Cardiac fibroblast (primary cell): ENCODE data around the gene DIP2C.

Experiments used
- DNase-seq, 2 donors: peaks; one replicate each; pipeline versions ENCODE4 v3.0.0 to v3.0.0-alpha.2; 2010; ENCODE audit warnings: low read depth in 2 of 2
- H3K4me3 ChIP-seq, 2 donors: replicated peaks in 1 of 2; 1 replicate in 1 of 2; 2 replicates in 1 of 2; pipeline ENCODE4 v1.5.1; 2011; ENCODE audit warnings: low read depth in 2 of 2, low read length in 2 of 2, mild to moderate bottlenecking in 2 of 2, moderate library complexity in 1 of 2
- TF ChIP-seq, protein P1 (sequence below): IDR thresholded peaks from one replicate; pipeline ENCODE4 v1.5.1; 2011; ENCODE audit warnings: low read depth, mild to moderate bottlenecking, low read length, inconsistent platforms

DIP2C gene

GRCh38 chr10:594584-595270, 94.7 kb downstream of the DIP2C start:
- TF ChIP-seq, protein P1, sequence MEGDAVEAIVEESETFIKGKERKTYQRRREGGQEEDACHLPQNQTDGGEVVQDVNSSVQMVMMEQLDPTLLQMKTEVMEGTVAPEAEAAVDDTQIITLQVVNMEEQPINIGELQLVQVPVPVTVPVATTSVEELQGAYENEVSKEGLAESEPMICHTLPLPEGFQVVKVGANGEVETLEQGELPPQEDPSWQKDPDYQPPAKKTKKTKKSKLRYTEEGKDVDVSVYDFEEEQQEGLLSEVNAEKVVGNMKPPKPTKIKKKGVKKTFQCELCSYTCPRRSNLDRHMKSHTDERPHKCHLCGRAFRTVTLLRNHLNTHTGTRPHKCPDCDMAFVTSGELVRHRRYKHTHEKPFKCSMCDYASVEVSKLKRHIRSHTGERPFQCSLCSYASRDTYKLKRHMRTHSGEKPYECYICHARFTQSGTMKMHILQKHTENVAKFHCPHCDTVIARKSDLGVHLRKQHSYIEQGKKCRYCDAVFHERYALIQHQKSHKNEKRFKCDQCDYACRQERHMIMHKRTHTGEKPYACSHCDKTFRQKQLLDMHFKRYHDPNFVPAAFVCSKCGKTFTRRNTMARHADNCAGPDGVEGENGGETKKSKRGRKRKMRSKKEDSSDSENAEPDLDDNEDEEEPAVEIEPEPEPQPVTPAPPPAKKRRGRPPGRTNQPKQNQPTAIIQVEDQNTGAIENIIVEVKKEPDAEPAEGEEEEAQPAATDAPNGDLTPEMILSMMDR: no peak
- H3K4me3 ChIP-seq: no peak overlapping the region
- DNase-seq: no peak

GRCh38 chr10:593901-594457, 95.5 kb downstream of the DIP2C start:
- no peak overlapping the region for H3K4me3 ChIP-seq
- TF ChIP-seq, protein P1: no peak
- peak; percentile 64 to 85 for DNase-seq

DNA sequence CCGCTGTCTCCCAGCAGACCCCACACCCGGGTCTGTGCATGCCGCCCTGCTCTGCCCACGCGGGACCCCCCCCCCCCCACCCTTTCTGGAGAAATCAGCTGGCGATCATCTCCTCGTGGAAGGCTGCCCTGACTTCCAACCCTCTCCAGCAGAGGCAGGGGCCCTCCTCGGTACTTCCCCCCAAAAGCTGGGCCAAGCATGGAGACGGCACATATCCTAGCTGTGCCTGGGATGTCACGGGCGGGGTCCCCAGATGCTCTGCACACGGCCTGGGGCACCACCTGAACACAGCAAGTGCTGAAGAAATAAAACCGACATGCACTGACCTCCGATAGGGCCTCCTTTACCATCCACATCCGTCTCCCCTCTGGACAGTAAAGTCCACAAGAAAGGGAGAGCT, 96.0 kb downstream of the DIP2C start:
- TF ChIP-seq, protein P1: no peak
- no peak for DNase-seq
- H3K4me3 ChIP-seq: no peak overlapping the region

DNA sequence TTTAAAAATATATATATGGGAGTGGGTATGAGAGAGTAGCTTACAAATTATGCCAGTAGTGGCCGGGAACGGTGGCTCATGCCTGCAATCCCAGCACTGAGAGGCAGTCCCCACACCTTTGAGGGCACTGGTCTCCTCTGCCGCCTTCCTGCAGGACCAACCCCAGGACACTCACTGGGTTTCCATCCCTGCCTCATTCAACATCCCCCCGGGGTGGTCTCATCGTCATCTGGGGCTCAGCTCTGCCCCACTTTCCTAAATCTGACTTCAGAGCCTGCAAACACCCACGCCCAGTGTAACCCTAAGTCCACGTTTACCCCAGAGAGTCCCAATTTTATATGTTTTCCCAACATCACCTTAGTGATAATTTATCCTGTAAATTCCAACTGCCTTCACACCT, 96.5 kb downstream of the DIP2C start:
- no peak for DNase-seq
- TF ChIP-seq, protein P1: no peak
- no peak overlapping the region for H3K4me3 ChIP-seq

GRCh38 chr10:591646-592045, 97.8 kb downstream of the DIP2C start:
- no peak for DNase-seq
- H3K4me3 ChIP-seq: no peak overlapping the region
- TF ChIP-seq, protein P1: no peak

GRCh38 chr10:590721-591120, 98.7 kb downstream of the DIP2C start:
- TF ChIP-seq, protein P1: no peak
- DNase-seq: no peak
- no peak overlapping the region for H3K4me3 ChIP-seq
